Endometrial microvascular endothelial cells (primary cell): ENCODE results near the gene TADA2B. TPM values are rescaled to one million over a fixed set of nuclear protein-coding genes. Genes with fewer than 3 reads are reported as not detected.

Source experiments
- in situ Hi-C: cut with HindIII; loops from 2 replicates; pipeline ENCODE4 v1.10.0; 2017; ENCODE audit warnings: low sequenced_read_pairs, low pct_unique_long_range_greater_than_20kb; ENCODE audit errors: inconsistent ontology term
- total RNA-seq: library from RNA; depleted of rRNA; stranded (reverse); fragments of >200 nt; gene quantifications from one replicate; pipeline ENCODE4 v1.2.3, GENCODE V29; 2015; ENCODE audit errors: inconsistent ontology term

TADA2B gene
- total RNA-seq, 1 donor from 2014 or later: 9.8 TPM

GRCh38 chr4:7051905-7052304, 8.7 kb downstream of the TADA2B start:
- in situ Hi-C loops: no loop called here

DNA sequence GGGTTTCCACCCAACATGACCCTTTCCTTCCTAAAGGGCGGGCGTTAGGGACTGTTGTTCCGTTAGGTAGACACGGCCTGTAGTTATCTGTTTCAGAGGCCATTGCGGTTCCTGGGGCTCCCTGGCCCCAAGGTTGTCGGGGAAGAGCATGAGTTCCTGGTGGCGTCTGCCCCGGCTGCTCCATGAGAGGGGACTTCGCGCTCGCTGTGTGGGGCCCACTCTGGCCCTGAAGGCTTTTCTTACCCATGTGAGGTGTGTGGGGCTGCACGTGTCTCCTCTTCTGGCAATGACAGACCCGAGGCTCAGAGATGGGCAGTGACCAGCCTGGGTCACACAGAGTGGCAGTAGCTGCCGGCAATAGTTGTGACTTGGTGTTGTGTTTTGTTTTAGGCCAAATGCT, 9.1 kb downstream of the TADA2B start:
- in situ Hi-C loops: no loop called here

GRCh38 chr4:7052923-7053715, 9.9 kb downstream of the TADA2B start:
- in situ Hi-C loops: no loop called here

GRCh38 chr4:7054106-7054880, 11.1 kb downstream of the TADA2B start:
- in situ Hi-C loops: no loop called here

GRCh38 chr4:7055111-7055989, 12.2 kb downstream of the TADA2B start:
- in situ Hi-C loops: no loop called here

- in situ Hi-C loops: no loop called here
Measured at GRCh38 chr4:7055990-7056325, 12.8 kb downstream of the TADA2B start.

- in situ Hi-C loops: no loop called here
Measured at GRCh38 chr4:7058792-7059191, 15.6 kb downstream of the TADA2B start.

GRCh38 chr4:7059662-7060061, 16.5 kb downstream of the TADA2B start:
- in situ Hi-C loops: no loop called here

- in situ Hi-C loops: no loop called here
Measured at GRCh38 chr4:7060346-7061150, 17.4 kb downstream of the TADA2B start.

- in situ Hi-C loops: no loop called here
Measured at GRCh38 chr4:7061815-7062214, 18.6 kb downstream of the TADA2B start.

GRCh38 chr4:7062816-7063215, 19.6 kb downstream of the TADA2B start:
- in situ Hi-C loops: no loop called here

GRCh38 chr4:7063362-7063761, 20.2 kb downstream of the TADA2B start:
- in situ Hi-C loops: no loop called here

DNA sequence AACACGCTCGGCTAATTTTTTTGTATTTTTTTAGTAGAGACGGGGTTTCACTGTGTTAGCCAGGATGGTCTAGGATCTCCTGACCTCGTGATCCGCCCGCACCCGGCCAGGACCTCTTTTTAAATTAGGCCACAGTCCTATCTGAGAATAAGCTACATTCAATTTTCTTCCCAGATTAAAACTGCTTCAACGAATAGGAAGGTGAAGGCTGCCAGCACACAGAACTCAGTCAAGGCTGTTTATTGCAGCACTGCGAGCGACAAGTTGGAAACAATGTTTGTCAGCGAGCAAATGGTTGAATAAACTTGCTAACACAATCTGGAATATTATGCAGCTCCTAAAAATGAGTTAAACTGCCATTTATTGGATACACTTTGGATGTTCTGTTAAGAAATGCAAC, 22.8 kb downstream of the TADA2B start:
- in situ Hi-C loops: no loop called here

DNA sequence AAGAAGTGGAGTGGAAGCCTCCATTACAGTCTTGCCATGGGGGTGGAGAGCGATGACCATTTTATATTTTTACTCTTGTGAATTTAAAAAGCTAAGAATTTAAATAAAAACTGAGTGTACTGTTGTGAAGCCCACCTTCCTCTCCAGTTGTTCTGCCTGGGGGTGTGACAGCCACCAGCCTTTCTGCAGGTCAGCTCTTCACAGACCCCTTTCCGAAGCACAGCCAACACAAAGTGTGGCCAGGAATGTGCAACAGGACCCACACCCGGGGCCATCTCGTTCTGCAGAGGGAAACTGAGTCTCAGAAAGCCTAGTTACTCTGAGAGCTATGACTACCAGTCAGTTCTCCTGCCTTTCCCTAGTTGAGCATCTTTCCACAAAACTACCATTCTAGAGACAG, 23.3 kb downstream of the TADA2B start:
- in situ Hi-C loops: no loop called here

- in situ Hi-C loops: no loop called here
Measured at GRCh38 chr4:7067126-7067451, 23.9 kb downstream of the TADA2B start.

DNA sequence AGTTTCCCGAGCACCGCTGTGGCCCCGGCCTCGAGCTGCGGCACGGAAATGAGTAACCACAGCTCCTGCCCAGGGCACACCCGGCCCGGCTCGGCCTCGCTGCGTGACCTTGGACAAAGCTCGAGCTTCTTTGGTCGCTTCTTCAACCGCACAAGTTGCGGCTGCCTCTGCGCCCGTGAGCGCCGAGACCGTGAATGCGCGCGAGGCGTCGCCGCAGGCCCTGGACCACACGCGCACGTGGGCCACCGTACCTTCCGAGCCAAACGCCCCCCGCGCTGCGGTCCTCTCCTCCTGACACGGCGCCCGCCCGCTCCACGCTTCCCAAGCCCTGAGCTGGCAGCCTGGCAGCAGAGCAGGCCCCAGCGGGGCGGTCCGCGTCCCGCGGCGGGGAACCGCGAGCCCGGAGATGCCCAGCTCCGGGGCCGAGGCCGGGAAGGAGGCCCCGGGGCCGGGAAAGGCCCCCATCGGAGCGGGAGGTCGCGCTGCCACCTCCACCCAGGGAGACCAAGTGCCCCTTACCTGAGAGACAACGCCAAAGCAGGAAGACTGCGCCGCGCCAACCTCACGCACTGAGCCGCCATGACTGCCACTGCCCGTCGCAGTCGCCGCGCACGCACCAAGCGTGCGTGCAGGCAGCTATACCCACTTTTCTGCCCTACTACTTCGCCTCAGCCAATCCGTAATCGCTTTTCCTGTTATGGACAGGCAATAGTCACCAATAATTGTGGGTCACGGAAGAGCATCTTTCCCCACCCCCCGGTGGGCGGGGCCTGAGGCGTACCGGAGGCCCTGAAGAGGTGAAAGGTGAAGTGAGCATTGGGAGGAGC, 24.5 kb downstream of the TADA2B start, which contains the start of gene GRPEL1:
GRPEL1 (minus strand) TSS at position 613 of the 827 bp plus-strand sequence; CDS start at position 581, 32 bp downstream.
- in situ Hi-C loops: no loop called here

GRCh38 chr4:7068279-7068842, 25.2 kb downstream of the TADA2B start:
- in situ Hi-C loops: no loop called here

GRCh38 chr4:7068883-7069282, 25.7 kb downstream of the TADA2B start:
- in situ Hi-C loops: no loop called here
